MM.1S (cell line): ENCODE results near the gene GNAS.

ENCODE experiments used
- EZH2 ChIP-seq: fragments of 300-600 bp; sonication (generic); optimal IDR thresholded peaks from 2 replicates; pipeline ENCODE3; 2017; ENCODE audit warnings: low read depth, mild to moderate bottlenecking, antibody characterized with exemption, low read length, mixed read lengths
- EZH2phosphoT487 ChIP-seq: fragments of 300-600 bp; sonication (generic); IDR thresholded peaks from 2 replicates; pipeline ENCODE4 v1.6.1; 2018; ENCODE audit warnings: antibody characterized with exemption, low read length
- TF ChIP-seq, protein P1 (sequence below): fragments of 300-600 bp; sonication (generic); IDR thresholded peaks from 2 replicates; pipeline ENCODE4 v1.5.1; 2016; ENCODE audit warnings: antibody characterized with exemption, low read length, mixed read lengths

DNA sequence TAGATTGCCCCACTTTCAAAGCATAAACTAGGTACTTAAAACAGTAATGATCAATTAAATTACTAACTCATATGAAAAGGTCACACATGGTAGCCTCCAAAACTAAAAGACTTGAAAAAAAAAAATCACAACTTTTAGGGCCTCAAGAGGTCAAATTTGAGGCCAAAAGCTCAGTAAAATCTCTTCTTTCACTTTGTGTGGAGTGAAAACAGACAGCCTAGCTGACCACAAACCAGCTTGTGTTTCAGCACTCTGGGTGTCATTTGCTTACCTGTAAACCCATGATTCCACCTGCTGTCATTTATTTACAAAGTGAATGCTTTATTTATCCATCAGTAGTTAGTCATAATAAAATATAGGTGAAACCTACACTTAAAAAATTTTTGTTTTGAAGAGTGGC is 34.0 kb downstream of the GNAS start:
- TF ChIP-seq, protein P1, sequence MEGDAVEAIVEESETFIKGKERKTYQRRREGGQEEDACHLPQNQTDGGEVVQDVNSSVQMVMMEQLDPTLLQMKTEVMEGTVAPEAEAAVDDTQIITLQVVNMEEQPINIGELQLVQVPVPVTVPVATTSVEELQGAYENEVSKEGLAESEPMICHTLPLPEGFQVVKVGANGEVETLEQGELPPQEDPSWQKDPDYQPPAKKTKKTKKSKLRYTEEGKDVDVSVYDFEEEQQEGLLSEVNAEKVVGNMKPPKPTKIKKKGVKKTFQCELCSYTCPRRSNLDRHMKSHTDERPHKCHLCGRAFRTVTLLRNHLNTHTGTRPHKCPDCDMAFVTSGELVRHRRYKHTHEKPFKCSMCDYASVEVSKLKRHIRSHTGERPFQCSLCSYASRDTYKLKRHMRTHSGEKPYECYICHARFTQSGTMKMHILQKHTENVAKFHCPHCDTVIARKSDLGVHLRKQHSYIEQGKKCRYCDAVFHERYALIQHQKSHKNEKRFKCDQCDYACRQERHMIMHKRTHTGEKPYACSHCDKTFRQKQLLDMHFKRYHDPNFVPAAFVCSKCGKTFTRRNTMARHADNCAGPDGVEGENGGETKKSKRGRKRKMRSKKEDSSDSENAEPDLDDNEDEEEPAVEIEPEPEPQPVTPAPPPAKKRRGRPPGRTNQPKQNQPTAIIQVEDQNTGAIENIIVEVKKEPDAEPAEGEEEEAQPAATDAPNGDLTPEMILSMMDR: no peak
- TF ChIP-seq EZH2 (no peak), EZH2phosphoT487 (no peak)
